Common myeloid progenitor, CD34-positive (primary cell): ENCODE results near the gene ZDHHC11.
"Not testable (repeated sequence)": the region's sequence is repeated elsewhere in the genome, so short reads cannot be mapped to it uniquely, and the experiment has no call there.

Source experiments
- CTCF ChIA-PET: fragments of 350-600 bp; sonication (Branson Sonifier 250); formaldehyde crosslinking; loops from one replicate; lab custom pipeline; 2021; ENCODE audit warnings: antibody characterized with exemption; lab: Charles Lee
- POLR2A ChIA-PET: fragments of 350-600 bp; sonication (Branson Sonifier 250); formaldehyde crosslinking; loops from one replicate; lab custom pipeline; 2021; ENCODE audit warnings: antibody characterized with exemption; lab: Charles Lee
- DNase-seq, 3 donors: peaks; one replicate each; pipeline versions ENCODE4 v3.0.0 to v3.0.0-alpha.2; 2013
- H3K27ac ChIP-seq, 2 experiments: 1 replicate in 1 of 2; 2 replicates in 1 of 2; pipeline ENCODE4 v1.7.0; 2013; ENCODE audit warnings: inconsistent platforms in 2 of 2, low read length in 2 of 2, mild to moderate bottlenecking in 2 of 2, low read depth in 1 of 2, moderate library complexity in 1 of 2; ENCODE audit not compliant: severe bottlenecking in 2 of 2, insufficient read depth in 1 of 2, poor library complexity in 1 of 2
- H3K27me3 ChIP-seq, 5 experiments: replicated peaks in 2 of 5; 1 replicate in 3 of 5; 2 replicates in 2 of 5; pipeline versions ENCODE4 v1.6.1 to v1.7.0; 2013; ENCODE audit warnings: low read length in 4 of 5, mild to moderate bottlenecking in 2 of 5, moderate library complexity in 2 of 5, inconsistent platforms in 1 of 5; ENCODE audit not compliant: insufficient read depth in 5 of 5, control insufficient read depth in 4 of 5
- H3K36me3 ChIP-seq, 4 experiments: 1 replicate in 2 of 4; 2 replicates in 2 of 4; pipeline versions ENCODE4 v1.6.1 to v1.7.0; 2013; ENCODE audit warnings: low read length in 3 of 4, control low read depth in 1 of 4, mild to moderate bottlenecking in 1 of 4; ENCODE audit not compliant: control insufficient read depth in 4 of 4, insufficient read depth in 4 of 4
- H3K4me1 ChIP-seq, 4 experiments: 1 replicate in 3 of 4; 2 replicates in 1 of 4; pipeline versions ENCODE4 v1.6.1 to v1.7.1; 2013; ENCODE audit warnings: low read length in 3 of 4, mild to moderate bottlenecking in 3 of 4, control low read depth in 1 of 4, inconsistent platforms in 1 of 4, moderate library complexity in 1 of 4; ENCODE audit not compliant: control insufficient read depth in 4 of 4, insufficient read depth in 4 of 4; ENCODE audit errors: control extremely low read depth in 1 of 4
- H3K4me3 ChIP-seq, 7 experiments: 1 replicate in 4 of 7; 2 replicates in 3 of 7; pipeline versions ENCODE4 v1.5.1 to v1.7.0; 2013; ENCODE audit warnings: mild to moderate bottlenecking in 7 of 7, low read length in 6 of 7, moderate library complexity in 6 of 7, inconsistent platforms in 2 of 7, low read depth in 2 of 7, control low read depth in 1 of 7; ENCODE audit not compliant: insufficient read depth in 4 of 7, control insufficient read depth in 1 of 7; ENCODE audit errors: extremely low read depth in 1 of 7
- H3K9me3 ChIP-seq, 5 experiments: 1 replicate in 4 of 5; 2 replicates in 1 of 5; pipeline versions ENCODE4 v1.6.1 to v1.7.1; 2013; ENCODE audit warnings: low read length in 4 of 5, mild to moderate bottlenecking in 2 of 5, inconsistent platforms in 1 of 5, low read depth in 1 of 5, moderate library complexity in 1 of 5; ENCODE audit not compliant: control insufficient read depth in 4 of 5, insufficient read depth in 2 of 5; ENCODE audit errors: control extremely low read depth in 1 of 5
- WGBS: methylation state at CpG from one replicate; pipeline ENCODE4 v1.1.5; 2013; ENCODE audit not compliant: insufficient coverage; 5-methylcytosine and 5-hydroxymethylcytosine counted together

The ZDHHC11 gene

GRCh38 chr5:847212-847611, 3.6 kb downstream of the ZDHHC11 start:
- H3K9me3 ChIP-seq, POLR2A ChIA-PET, H3K4me3 ChIP-seq, H3K36me3 ChIP-seq, H3K4me1 ChIP-seq, DNase-seq, CTCF ChIA-PET, H3K27ac ChIP-seq: not testable (repeated sequence)
- H3K27me3 ChIP-seq, result peaks cover 0 to 12% (median 0%) of the 10 kb centered on the region in 5 experiments
- WGBS, result no CpG with 5 or more reads among the region's 18 CpGs

DNA sequence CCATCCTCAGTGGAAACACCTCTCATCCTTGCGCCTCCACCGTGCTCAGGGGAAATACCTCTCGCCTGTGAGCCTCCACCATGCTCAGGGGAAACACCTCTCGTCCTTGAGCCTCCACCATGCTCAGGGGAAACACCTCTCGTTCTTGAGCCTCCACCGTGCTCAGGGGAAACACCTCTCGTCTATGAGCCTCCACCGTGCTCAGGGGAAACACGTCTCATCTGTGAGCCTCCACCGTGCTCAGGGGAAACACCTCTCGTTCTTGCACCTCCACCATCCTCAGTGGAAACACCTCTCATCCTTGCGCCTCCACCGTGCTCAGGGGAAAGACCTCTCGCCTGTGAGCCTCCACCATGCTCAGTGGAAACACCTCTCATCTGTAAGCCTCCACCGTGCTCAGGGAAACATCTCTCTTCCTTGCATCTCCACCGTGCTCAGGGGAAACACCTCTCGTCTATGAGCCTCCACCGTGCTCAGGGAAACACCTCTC, 4.1 kb downstream of the ZDHHC11 start:
- H3K4me3 ChIP-seq, H3K36me3 ChIP-seq, H3K9me3 ChIP-seq, DNase-seq, POLR2A ChIA-PET, H3K27ac ChIP-seq, CTCF ChIA-PET, H3K4me1 ChIP-seq: not testable (repeated sequence)
- 95% methylated on average over 17 of the region's 18 CpGs for WGBS
- H3K27me3 ChIP-seq, result peaks cover 0 to 10% (median 0%) of the 10 kb centered on the region in 5 experiments

DNA sequence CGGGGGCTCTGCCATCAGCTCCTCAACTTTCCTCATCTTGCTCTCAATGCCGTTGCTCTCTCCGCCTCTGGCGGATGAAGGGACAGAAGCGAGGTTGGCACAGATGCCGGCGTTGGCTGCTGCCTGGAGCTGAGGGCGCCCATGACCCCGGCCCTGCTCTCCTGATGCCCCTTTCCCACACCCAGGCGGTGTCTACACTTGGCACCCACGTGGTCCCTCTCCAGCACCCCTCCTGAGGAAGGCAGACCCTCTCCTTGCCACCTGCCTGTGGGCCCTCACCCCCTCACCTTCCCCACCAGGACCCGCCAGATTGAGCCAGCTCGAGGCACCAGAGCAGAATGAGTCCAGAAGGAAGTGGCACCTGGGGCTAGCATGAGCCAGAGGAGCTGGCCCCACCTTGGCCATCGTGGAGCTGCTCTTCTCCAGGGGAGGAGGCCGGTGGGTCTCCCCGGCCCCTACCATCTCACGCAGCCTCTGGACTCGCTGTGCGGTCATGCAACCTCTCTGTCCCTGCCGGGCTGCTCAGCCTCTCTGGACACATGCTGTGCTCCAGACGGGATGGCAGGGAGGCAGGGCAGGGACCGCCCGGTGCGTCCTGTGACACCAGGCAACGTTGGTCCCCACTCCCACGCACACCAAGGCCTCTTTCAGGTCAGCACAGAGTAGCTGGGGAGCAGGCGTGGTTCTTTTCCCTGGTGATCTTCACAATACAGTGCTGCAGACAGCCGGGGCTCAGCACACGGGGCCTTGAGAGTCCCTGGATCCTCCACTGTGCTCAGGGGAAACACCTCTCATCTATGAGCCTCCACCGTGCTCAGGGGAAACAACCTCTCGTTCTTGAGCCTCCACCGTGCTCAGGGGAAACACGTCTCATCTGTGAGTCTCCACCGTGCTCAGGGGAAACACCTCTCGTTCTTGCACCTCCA, 4.8 kb downstream of the ZDHHC11 start:
- H3K27me3 ChIP-seq, H3K9me3 ChIP-seq, POLR2A ChIA-PET, H3K27ac ChIP-seq, DNase-seq, CTCF ChIA-PET, H3K4me3 ChIP-seq, H3K4me1 ChIP-seq, H3K36me3 ChIP-seq: not testable (repeated sequence)
- WGBS, result 78% methylated on average over 4 of the region's 35 CpGs

DNA sequence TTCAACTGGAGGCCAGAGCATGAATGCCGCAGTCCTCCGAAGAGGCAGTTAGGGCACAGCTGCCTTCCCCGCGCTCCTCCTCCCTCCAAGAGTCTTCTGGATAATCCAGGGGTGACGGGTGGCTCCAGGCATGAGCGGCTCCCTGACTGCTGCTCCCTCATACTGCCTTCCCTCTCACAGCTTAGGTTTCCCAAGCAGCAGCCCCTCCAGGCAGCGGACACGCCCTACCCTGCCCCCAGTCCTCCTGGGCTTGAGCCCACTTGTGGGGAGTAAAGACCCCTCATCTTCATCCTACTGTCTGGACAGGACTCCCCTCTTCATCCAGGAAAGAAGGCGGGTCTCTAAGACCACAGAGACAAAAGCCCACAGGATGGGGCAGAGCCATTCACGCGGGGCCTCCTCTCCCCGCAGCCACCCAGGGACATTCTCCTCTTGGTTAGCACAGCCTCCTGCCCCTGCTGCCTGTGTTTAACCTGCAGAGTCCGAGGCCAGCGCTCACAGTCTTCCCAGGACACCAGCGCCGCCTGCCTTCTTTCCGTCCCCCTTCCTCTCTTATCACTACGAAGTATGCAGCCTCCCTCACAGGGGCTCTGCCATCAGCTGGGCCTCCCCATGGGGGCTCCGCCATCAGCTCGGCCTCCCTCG, 5.6 kb downstream of the ZDHHC11 start:
- CTCF ChIA-PET, POLR2A ChIA-PET, H3K36me3 ChIP-seq, H3K4me1 ChIP-seq, H3K27me3 ChIP-seq, DNase-seq, H3K9me3 ChIP-seq, H3K27ac ChIP-seq, H3K4me3 ChIP-seq: not testable (repeated sequence)
- WGBS, result 86% methylated on average over 11 of the region's 21 CpGs

DNA sequence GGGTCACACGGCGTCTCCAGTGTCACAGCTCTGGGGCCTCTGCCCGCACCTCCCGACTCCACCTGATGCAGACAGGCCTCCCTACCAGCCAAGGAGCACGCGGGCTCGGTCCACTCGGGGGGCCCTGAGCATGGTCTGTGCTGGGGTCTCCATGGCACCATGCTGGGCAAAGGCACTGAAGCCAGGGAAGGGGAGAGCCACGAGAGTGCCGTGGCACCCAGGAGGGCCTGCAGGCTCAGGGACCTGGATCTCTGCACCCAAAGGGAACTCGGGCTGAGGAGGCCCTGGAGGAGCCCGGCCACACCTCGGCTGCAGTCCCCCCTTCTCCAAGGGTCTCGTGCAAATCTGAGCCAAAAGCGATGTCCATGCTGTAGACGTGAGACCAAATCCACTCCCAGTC, 6.4 kb downstream of the ZDHHC11 start:
- 100% methylated on average over 5 of the region's 16 CpGs for WGBS

DNA sequence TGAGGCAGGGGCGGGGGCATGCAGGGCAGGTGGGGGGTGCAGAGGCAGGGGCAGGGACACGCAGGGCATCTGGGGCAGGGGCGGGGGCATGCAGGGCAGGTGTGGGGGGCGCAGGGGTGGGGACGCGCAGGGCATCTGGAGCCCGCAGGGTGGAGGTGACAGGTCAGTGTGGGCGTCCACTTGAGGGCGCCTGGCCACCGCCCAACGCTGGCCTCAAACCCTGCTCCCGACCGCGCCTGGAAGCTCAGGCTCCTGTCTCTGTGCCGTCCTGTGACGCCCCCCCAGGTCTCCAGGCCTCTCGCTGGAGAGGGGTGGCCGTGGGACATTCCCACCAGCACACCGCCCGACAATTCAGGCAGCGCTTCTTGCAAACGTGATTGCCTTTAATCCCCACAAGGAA, 6.9 kb downstream of the ZDHHC11 start:
- 89% methylated on average over 14 of the region's 22 CpGs for WGBS
- H3K9me3 ChIP-seq, result not testable (repeated sequence)

More for the DNA sequence above, 6.4 kb downstream of the ZDHHC11 start:
- H3K27ac ChIP-seq, H3K27me3 ChIP-seq, H3K9me3 ChIP-seq, H3K36me3 ChIP-seq, DNase-seq, H3K4me3 ChIP-seq, POLR2A ChIA-PET, H3K4me1 ChIP-seq, CTCF ChIA-PET: not testable (repeated sequence)

DNA sequence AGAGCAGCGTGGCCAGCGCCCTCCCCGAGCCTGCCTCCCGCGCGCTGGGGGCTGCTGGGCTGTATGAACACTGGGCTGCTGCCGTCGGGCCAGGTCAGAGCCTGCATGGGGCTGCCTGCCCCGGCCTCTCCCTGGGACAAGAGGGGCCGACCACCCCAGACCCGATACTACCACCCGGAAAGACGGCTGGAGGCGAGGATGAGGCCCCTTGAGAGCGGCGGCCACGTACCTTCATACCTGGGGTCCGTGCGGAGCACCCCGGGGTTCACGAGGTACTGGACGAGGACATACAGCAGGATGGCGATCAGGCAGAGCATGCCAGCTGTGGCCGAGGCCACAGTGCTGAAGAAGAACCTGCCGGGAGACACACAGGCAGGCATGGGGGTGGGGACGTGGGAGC, 7.4 kb downstream of the ZDHHC11 start:
- H3K4me1 ChIP-seq, H3K9me3 ChIP-seq, H3K4me3 ChIP-seq, H3K27me3 ChIP-seq, CTCF ChIA-PET, DNase-seq, H3K36me3 ChIP-seq, POLR2A ChIA-PET, H3K27ac ChIP-seq: not testable (repeated sequence)
- WGBS, result no CpG with 5 or more reads among the region's 26 CpGs

More for the DNA sequence above, 6.9 kb downstream of the ZDHHC11 start:
- H3K27ac ChIP-seq, H3K4me1 ChIP-seq, POLR2A ChIA-PET, H3K27me3 ChIP-seq, H3K36me3 ChIP-seq, H3K4me3 ChIP-seq, CTCF ChIA-PET, DNase-seq: not testable (repeated sequence)
